ENCODE results near the gene CNST.
"Not testable (repeated sequence)": the region's sequence is repeated elsewhere in the genome, so short reads cannot be mapped to it uniquely, and the experiment has no call there.

The CNST gene

GRCh38 chr1:246694213-246694895, 128.1 kb downstream of the CNST start:
- intact Hi-C loops (cut with DNase I) = loop anchor here (10.0 kb wide), 1 partner anchor 130 kb away; the partner anchor contains the start of genes CNST and TFB2M
- not testable (repeated sequence) for DNase-seq

GRCh38 chr1:246695136-246695535, 128.9 kb downstream of the CNST start:
- intact Hi-C loops (cut with DNase I) = loop anchor here (5.0 to 10.0 kb wide), 2 partner anchors 130 to 198 kb away; partner anchors contain the start of genes CNST and TFB2M

GRCh38 chr1:246695666-246696065, 129.4 kb downstream of the CNST start:
- intact Hi-C loops (cut with DNase I) = loop anchor here (5.0 to 10.0 kb wide), 2 partner anchors 131 to 198 kb away; partner anchors contain the start of genes CNST and TFB2M
- no peak for DNase-seq

More at GRCh38 chr1:246695136-246695535, 128.9 kb downstream of the CNST start:
- no peak for DNase-seq

GRCh38 chr1:246698466-246699094, 132.3 kb downstream of the CNST start:
- DNase-seq = no peak
- intact Hi-C loops (cut with DNase I) = loop anchor here (2.0 to 10.0 kb wide), 3 partner anchors 52 to 201 kb away; partner anchors contain the start of genes CNST and TFB2M

- intact Hi-C loops (cut with DNase I) = loop anchor here (2.0 to 10.0 kb wide), 3 partner anchors 52 to 202 kb away; partner anchors contain the start of genes CNST and TFB2M
- peak; percentile 51 to 96 (median 78) for DNase-seq
These were observed 133.0 kb downstream of the CNST start for GRCh38 chr1:246699095-246699735.

GRCh38 chr1:246703581-246703980, 137.3 kb downstream of the CNST start:
- no peak for DNase-seq
- intact Hi-C loops (cut with DNase I) = no loop called here

GRCh38 chr1:246705368-246705767, 139.1 kb downstream of the CNST start:
- DNase-seq = no peak
- intact Hi-C loops (cut with DNase I) = no loop called here

- intact Hi-C loops (cut with DNase I) = no loop called here
- DNase-seq = no peak
These were observed 141.9 kb downstream of the CNST start for GRCh38 chr1:246708166-246708565.

- intact Hi-C loops (cut with DNase I) = no loop called here
- no peak for DNase-seq
These were observed 142.9 kb downstream of the CNST start for GRCh38 chr1:246709196-246709595.

GRCh38 chr1:246709835-246710234, 143.6 kb downstream of the CNST start:
- intact Hi-C loops (cut with DNase I) = no loop called here
- no peak for DNase-seq

- intact Hi-C loops (cut with DNase I) = no loop called here
- DNase-seq = no peak
These were observed 145.3 kb downstream of the CNST start for GRCh38 chr1:246711548-246712003.

- DNase-seq; intact Hi-C loops (cut with DNase I): not testable (repeated sequence)
These were observed 146.2 kb downstream of the CNST start for GRCh38 chr1:246712428-246712827.

Data from posterior cingulate gyrus (tissue), 11 donors.